ENCODE results near the gene ZSWIM1.

Gene ZSWIM1

GRCh38 chr20:45833883-45834796, 46.9 kb upstream of the ZSWIM1 start:
- Histone ChIP-seq H3K9ac (ENCODE audit: low read length) (peak overlapping the region; percentile 44; the same call in 1 of the 2 replicates), H4K20me1 (ENCODE audit: insufficient read depth, low read length) (no peaks in the 10 kb centered on the region), H2AFZ (ENCODE audit: low read length) (peak overlapping the region; percentile 88), H3K4me1 (ENCODE audit: low read length) (no peaks in the 10 kb centered on the region), H3K27me3 (replicated peaks; ENCODE audit: insufficient read depth, low read length) (no peaks in the 10 kb centered on the region), H3K36me3 (replicated peaks; ENCODE audit: insufficient read depth, low read length) (no peaks in the 10 kb centered on the region), H3K27ac (ENCODE audit: low read length) (no peak overlapping the region), H3K9me2 (replicated peaks; ENCODE audit: insufficient read depth, low read length) (no peaks in the 10 kb centered on the region), H3F3A (ENCODE audit: insufficient read depth, low read length) (no peaks in the 10 kb centered on the region), H3K79me2 (ENCODE audit: low read length) (no peaks in the 10 kb centered on the region), H3K4me2 (ENCODE audit: low read depth, low read length) (peak overlapping the region; percentile 97), H3K9me3 (replicated peaks; ENCODE audit: insufficient read depth, low read length) (no peaks in the 10 kb centered on the region), H3K4me3 (ENCODE audit: low read length) (peak overlapping the region; percentile 69)
- DNase-seq: no peak
- TF ChIP-seq, protein P1, sequence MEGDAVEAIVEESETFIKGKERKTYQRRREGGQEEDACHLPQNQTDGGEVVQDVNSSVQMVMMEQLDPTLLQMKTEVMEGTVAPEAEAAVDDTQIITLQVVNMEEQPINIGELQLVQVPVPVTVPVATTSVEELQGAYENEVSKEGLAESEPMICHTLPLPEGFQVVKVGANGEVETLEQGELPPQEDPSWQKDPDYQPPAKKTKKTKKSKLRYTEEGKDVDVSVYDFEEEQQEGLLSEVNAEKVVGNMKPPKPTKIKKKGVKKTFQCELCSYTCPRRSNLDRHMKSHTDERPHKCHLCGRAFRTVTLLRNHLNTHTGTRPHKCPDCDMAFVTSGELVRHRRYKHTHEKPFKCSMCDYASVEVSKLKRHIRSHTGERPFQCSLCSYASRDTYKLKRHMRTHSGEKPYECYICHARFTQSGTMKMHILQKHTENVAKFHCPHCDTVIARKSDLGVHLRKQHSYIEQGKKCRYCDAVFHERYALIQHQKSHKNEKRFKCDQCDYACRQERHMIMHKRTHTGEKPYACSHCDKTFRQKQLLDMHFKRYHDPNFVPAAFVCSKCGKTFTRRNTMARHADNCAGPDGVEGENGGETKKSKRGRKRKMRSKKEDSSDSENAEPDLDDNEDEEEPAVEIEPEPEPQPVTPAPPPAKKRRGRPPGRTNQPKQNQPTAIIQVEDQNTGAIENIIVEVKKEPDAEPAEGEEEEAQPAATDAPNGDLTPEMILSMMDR (IDR thresholded peaks at IDR 0.05; ENCODE audit: low read length): no peak
- TF ChIP-seq EZH2 (optimal IDR thresholded peaks at IDR 0.05; ENCODE audit: low read depth, low read length) (no peak), EZH2phosphoT487 (IDR thresholded peaks at IDR 0.05; ENCODE audit: low read length) (no peak)

- Histone ChIP-seq H3K4me2 (ENCODE audit: low read depth, low read length) (no peak overlapping the region), H3K27me3 (replicated peaks; ENCODE audit: insufficient read depth, low read length) (no peaks in the 10 kb centered on the region), H3K79me2 (ENCODE audit: low read length) (no peaks in the 10 kb centered on the region), H3K4me1 (ENCODE audit: low read length) (no peaks in the 10 kb centered on the region), H4K20me1 (ENCODE audit: insufficient read depth, low read length) (no peaks in the 10 kb centered on the region), H3K36me3 (replicated peaks; ENCODE audit: insufficient read depth, low read length) (no peaks in the 10 kb centered on the region), H3K4me3 (ENCODE audit: low read length) (no peak overlapping the region), H3K9me3 (replicated peaks; ENCODE audit: insufficient read depth, low read length) (no peaks in the 10 kb centered on the region), H3K9me2 (replicated peaks; ENCODE audit: insufficient read depth, low read length) (no peaks in the 10 kb centered on the region), H3K9ac (ENCODE audit: low read length) (no peak overlapping the region), H2AFZ (ENCODE audit: low read length) (no peak overlapping the region), H3F3A (ENCODE audit: insufficient read depth, low read length) (no peaks in the 10 kb centered on the region), H3K27ac (ENCODE audit: low read length) (no peak overlapping the region)
- DNase-seq: no peak
- TF ChIP-seq EZH2 (optimal IDR thresholded peaks at IDR 0.05; ENCODE audit: low read depth, low read length) (no peak), EZH2phosphoT487 (IDR thresholded peaks at IDR 0.05; ENCODE audit: low read length) (no peak)
- TF ChIP-seq, protein P1 (IDR thresholded peaks at IDR 0.05; ENCODE audit: low read length): no peak
Observed at GRCh38 chr20:45834797-45835161, 46.2 kb upstream of the ZSWIM1 start.

GRCh38 chr20:45835329-45835765, 45.7 kb upstream of the ZSWIM1 start:
- H3K9ac ChIP-seq (ENCODE audit: low read length): no peak overlapping the region
- no peak overlapping the region for H3K27ac ChIP-seq (ENCODE audit: low read length)
- no peak overlapping the region for H2AFZ ChIP-seq (ENCODE audit: low read length)
- H3K9me3 ChIP-seq (replicated peaks; ENCODE audit: insufficient read depth, low read length): no peaks in the 10 kb centered on the region
- H3K4me3 ChIP-seq (ENCODE audit: low read length): no peak overlapping the region
- no peaks in the 10 kb centered on the region for H3F3A ChIP-seq (ENCODE audit: insufficient read depth, low read length)
- no peaks in the 10 kb centered on the region for H3K79me2 ChIP-seq (ENCODE audit: low read length)
- H3K27me3 ChIP-seq (replicated peaks; ENCODE audit: insufficient read depth, low read length): no peaks in the 10 kb centered on the region
- H3K4me2 ChIP-seq (ENCODE audit: low read depth, low read length): no peak overlapping the region
- no peak for DNase-seq
- no peaks in the 10 kb centered on the region for H4K20me1 ChIP-seq (ENCODE audit: insufficient read depth, low read length)
- H3K36me3 ChIP-seq (replicated peaks; ENCODE audit: insufficient read depth, low read length): no peaks in the 10 kb centered on the region
- TF ChIP-seq EZH2 (optimal IDR thresholded peaks at IDR 0.05; ENCODE audit: low read depth, low read length) (no peak), EZH2phosphoT487 (IDR thresholded peaks at IDR 0.05; ENCODE audit: low read length) (no peak)
- TF ChIP-seq, protein P1 (IDR thresholded peaks at IDR 0.05; ENCODE audit: low read length): no peak
- no peaks in the 10 kb centered on the region for H3K4me1 ChIP-seq (ENCODE audit: low read length)
- H3K9me2 ChIP-seq (replicated peaks; ENCODE audit: insufficient read depth, low read length): no peaks in the 10 kb centered on the region
